SK-N-SH (cell line): ENCODE data around the gene KRTAP10-7.

Experiments used
- CHD2 ChIP-seq: fragments of 150-350 bp; IDR thresholded peaks from 2 replicates; pipeline ENCODE4 v1.6.1; 2018; ENCODE audit warnings: low read length; ENCODE audit not compliant: partially characterized antibody
- CTCF ChIP-seq: fragments of 200-600 bp; sonication (generic); IDR thresholded peaks from 2 replicates; pipeline ENCODE4 v1.6.1; 2017; ENCODE audit warnings: antibody characterized with exemption, mild to moderate bottlenecking, moderate library complexity
- MAX ChIP-seq: IDR thresholded peaks from 2 replicates; pipeline ENCODE4 v1.4.0; 2012; ENCODE audit warnings: low read depth

GRCh38 chr21:44575307-44576024, 24.9 kb upstream of the KRTAP10-7 start:
- TF ChIP-seq CTCF (no peak), MAX (no peak), CHD2 (no peak)
